Duodenal mucosa (tissue), 2 donors: ENCODE data around the gene TMEM63A.

Experiments
- H3K27ac ChIP-seq: one replicate; pipeline ENCODE4 v1.7.0; 2013; ENCODE audit warnings: low read depth, low read length
- H3K27me3 ChIP-seq, 2 donors: one replicate each; pipeline ENCODE4 v1.7.0; 2013; ENCODE audit warnings: low read length in 2 of 2, control low read depth in 1 of 2; ENCODE audit not compliant: insufficient read depth in 2 of 2, control insufficient read depth in 1 of 2
- H3K36me3 ChIP-seq, 2 donors: one replicate each; pipeline ENCODE4 v1.7.0; 2013; ENCODE audit warnings: low read length in 2 of 2, control low read depth in 1 of 2; ENCODE audit not compliant: insufficient read depth in 2 of 2, control insufficient read depth in 1 of 2
- H3K4me1 ChIP-seq, 2 donors: one replicate each; pipeline ENCODE4 v1.7.0; 2013; ENCODE audit warnings: low read length in 2 of 2, control low read depth in 1 of 2; ENCODE audit not compliant: insufficient read depth in 2 of 2, control insufficient read depth in 1 of 2
- H3K4me3 ChIP-seq, 2 donors: one replicate each; pipeline ENCODE4 v1.7.0; 2013; ENCODE audit warnings: low read length in 2 of 2, low read depth in 1 of 2
- H3K9ac ChIP-seq, 2 donors: one replicate each; pipeline ENCODE4 v1.7.0; 2013; ENCODE audit warnings: low read length in 2 of 2, low read depth in 1 of 2
- H3K9me3 ChIP-seq, 2 donors: one replicate each; pipeline ENCODE4 v1.7.0; 2013; ENCODE audit warnings: low read length in 2 of 2, control low read depth in 1 of 2; ENCODE audit not compliant: control insufficient read depth in 1 of 2

Gene TMEM63A

GRCh38 chr1:225866981-225867380 lies 15.2 kb downstream of the TMEM63A start:
- Histone ChIP-seq H3K9ac (no peak overlapping the region), H3K27me3 (no peaks in the 10 kb centered on the region), H3K4me1 (peaks cover 0 to 9% of the 10 kb centered on the region in 2 donors), H3K27ac (no peak overlapping the region), H3K9me3 (no peaks in the 10 kb centered on the region), H3K36me3 (peaks cover 57 to 87% of the 10 kb centered on the region in 2 donors), H3K4me3 (no peak overlapping the region)

- Histone ChIP-seq H3K9me3 (no peaks in the 10 kb centered on the region), H3K27me3 (no peaks in the 10 kb centered on the region), H3K4me3 (no peak overlapping the region), H3K36me3 (peaks cover 58 to 88% of the 10 kb centered on the region in 2 donors), H3K9ac (no peak overlapping the region), H3K4me1 (peaks cover 0 to 9% of the 10 kb centered on the region in 2 donors), H3K27ac (no peak overlapping the region)
Measured at GRCh38 chr1:225866061-225866837, 15.9 kb downstream of the TMEM63A start.

GRCh38 chr1:225865514-225865913 lies 16.7 kb downstream of the TMEM63A start:
- Histone ChIP-seq H3K27ac (no peak overlapping the region), H3K36me3 (peaks cover 59 to 88% of the 10 kb centered on the region in 2 donors), H3K27me3 (no peaks in the 10 kb centered on the region), H3K4me1 (peaks cover 0 to 9% of the 10 kb centered on the region in 2 donors), H3K9me3 (no peaks in the 10 kb centered on the region), H3K4me3 (no peak overlapping the region), H3K9ac (no peak overlapping the region)

- H3K36me3 ChIP-seq = peaks cover 60 to 91% of the 10 kb centered on the region in 2 donors
- H3K4me3 ChIP-seq = no peak overlapping the region
- no peak overlapping the region for H3K9ac ChIP-seq
- H3K27me3 ChIP-seq = no peaks in the 10 kb centered on the region
- H3K9me3 ChIP-seq = no peaks in the 10 kb centered on the region
- no peak overlapping the region for H3K27ac ChIP-seq
- peaks cover 0 to 9% of the 10 kb centered on the region in 2 donors for H3K4me1 ChIP-seq
Measured at GRCh38 chr1:225863167-225863566, 19.0 kb downstream of the TMEM63A start.

- Histone ChIP-seq H3K4me1 (peaks cover 0 to 9% of the 10 kb centered on the region in 2 donors), H3K9me3 (no peaks in the 10 kb centered on the region), H3K36me3 (peaks cover 57 to 89% of the 10 kb centered on the region in 2 donors), H3K27ac (no peak overlapping the region), H3K9ac (no peak overlapping the region), H3K27me3 (no peaks in the 10 kb centered on the region), H3K4me3 (no peak overlapping the region)
Measured at GRCh38 chr1:225862581-225862950, 19.6 kb downstream of the TMEM63A start.

GRCh38 chr1:225861834-225862580 lies 20.2 kb downstream of the TMEM63A start:
- Histone ChIP-seq H3K4me3 (no peak overlapping the region), H3K4me1 (peaks cover 0 to 9% of the 10 kb centered on the region in 2 donors), H3K36me3 (peaks cover 52 to 87% of the 10 kb centered on the region in 2 donors), H3K27ac (no peak overlapping the region), H3K27me3 (no peaks in the 10 kb centered on the region), H3K9me3 (no peaks in the 10 kb centered on the region), H3K9ac (no peak overlapping the region)

GRCh38 chr1:225860876-225861441 lies 21.2 kb downstream of the TMEM63A start:
- Histone ChIP-seq H3K27ac (no peak overlapping the region), H3K4me3 (no peak overlapping the region), H3K4me1 (peaks cover 0 to 9% of the 10 kb centered on the region in 2 donors), H3K36me3 (peaks cover 56 to 84% of the 10 kb centered on the region in 2 donors), H3K9me3 (no peaks in the 10 kb centered on the region), H3K27me3 (no peaks in the 10 kb centered on the region), H3K9ac (no peak overlapping the region)

- no peak overlapping the region for H3K9ac ChIP-seq
- no peak overlapping the region for H3K27ac ChIP-seq
- H3K36me3 ChIP-seq = peaks cover 47 to 81% of the 10 kb centered on the region in 2 donors
- no peaks in the 10 kb centered on the region for H3K27me3 ChIP-seq
- peaks cover 0 to 9% of the 10 kb centered on the region in 2 donors for H3K4me1 ChIP-seq
- no peaks in the 10 kb centered on the region for H3K9me3 ChIP-seq
- no peak overlapping the region for H3K4me3 ChIP-seq
Measured at GRCh38 chr1:225860107-225860506, 22.1 kb downstream of the TMEM63A start.

- Histone ChIP-seq H3K27me3 (no peaks in the 10 kb centered on the region), H3K36me3 (peaks cover 50 to 85% of the 10 kb centered on the region in 2 donors), H3K4me3 (no peak overlapping the region), H3K4me1 (peaks cover 0 to 2% of the 10 kb centered on the region in 2 donors), H3K9me3 (no peaks in the 10 kb centered on the region), H3K9ac (no peak overlapping the region), H3K27ac (no peak overlapping the region)
Measured at GRCh38 chr1:225859151-225859550, 23.0 kb downstream of the TMEM63A start.

GRCh38 chr1:225857256-225857655 lies 24.9 kb downstream of the TMEM63A start:
- Histone ChIP-seq H3K9ac (no peak overlapping the region), H3K27ac (no peak overlapping the region), H3K9me3 (no peaks in the 10 kb centered on the region), H3K4me3 (no peak overlapping the region), H3K4me1 (peaks cover 0 to 3% of the 10 kb centered on the region in 2 donors), H3K36me3 (peaks cover 53 to 86% of the 10 kb centered on the region in 2 donors), H3K27me3 (no peaks in the 10 kb centered on the region)
